GM23338 (cell line): ENCODE data around the gene HSDL1. TPM values are rescaled to one million over a fixed set of nuclear protein-coding genes. Genes with fewer than 3 reads are reported as not detected.

Experiments
- ATAC-seq: fragments of 200-7000 bp; cut with Tn5 transposase; 3 replicates; pipeline ENCODE4 v1.9.1; 2020
- DNase-seq: peaks from one replicate; pipeline ENCODE4 v3.0.0-alpha.2; 2015; ENCODE audit warnings: low spot score
- H2AFZ ChIP-seq: fragments of 200-600 bp; sonication (generic); 2 replicates; pipeline ENCODE4 v1.8.0; 2016; ENCODE audit warnings: antibody characterized with exemption, mild to moderate bottlenecking, moderate library complexity
- H3F3A ChIP-seq: fragments of 200-600 bp; sonication (generic); replicated peaks from 2 replicates; pipeline ENCODE4 v1.8.0; 2017; ENCODE audit warnings: antibody characterized with exemption, mixed run types, low read depth
- H3K27ac ChIP-seq: fragments of 200-600 bp; sonication (generic); 2 replicates; pipeline ENCODE4 v1.6.1; 2016; ENCODE audit warnings: low read depth
- H3K27me3 ChIP-seq: fragments of 200-600 bp; sonication (generic); 2 replicates; pipeline ENCODE4 v1.8.0; 2016; ENCODE audit warnings: mild to moderate bottlenecking, mixed run types, moderate library complexity; ENCODE audit not compliant: insufficient read depth
- H3K36me3 ChIP-seq: fragments of 200-600 bp; sonication (generic); 2 replicates; pipeline ENCODE4 v1.8.0; 2016; ENCODE audit warnings: mild to moderate bottlenecking; ENCODE audit not compliant: insufficient read depth
- H3K4me1 ChIP-seq: fragments of 200-600 bp; sonication (generic); 2 replicates; pipeline ENCODE4 v1.8.0; 2016; ENCODE audit warnings: mild to moderate bottlenecking, moderate library complexity; ENCODE audit not compliant: insufficient read depth
- H3K4me2 ChIP-seq: fragments of 200-600 bp; sonication (generic); 2 replicates; pipeline ENCODE4 v1.7.1; 2017; ENCODE audit warnings: mixed run types
- H3K4me3 ChIP-seq: fragments of 200-600 bp; sonication (generic); 2 replicates; pipeline ENCODE4 v1.6.1; 2016; ENCODE audit warnings: mixed run types
- H3K79me2 ChIP-seq: fragments of 200-600 bp; sonication (generic); replicated peaks from 2 replicates; pipeline ENCODE4 v1.8.0; 2017; ENCODE audit warnings: mild to moderate bottlenecking; ENCODE audit not compliant: insufficient read depth
- H3K9me2 ChIP-seq: fragments of 200-600 bp; sonication (generic); 2 replicates; pipeline ENCODE4 v1.8.0; 2017; ENCODE audit not compliant: insufficient read depth
- H4K20me1 ChIP-seq: fragments of 200-600 bp; sonication (generic); replicated peaks from 2 replicates; pipeline ENCODE4 v1.8.0; 2017; ENCODE audit warnings: mild to moderate bottlenecking; ENCODE audit not compliant: insufficient read depth
- H3K27ac Mint-ChIP-seq: 2 replicates; pipeline ENCODE4 v1.8.0; 2020; ENCODE audit warnings: inconsistent platforms, mild to moderate bottlenecking, moderate library complexity, mixed read lengths
- H3K27me3 Mint-ChIP-seq: 3 replicates; pipeline ENCODE4 v1.8.0; 2022; ENCODE audit warnings: low read depth, mild to moderate bottlenecking, moderate library complexity, mixed read lengths, inconsistent platforms; ENCODE audit not compliant: insufficient read depth, poor library complexity
- H3K36me3 Mint-ChIP-seq: 3 replicates; pipeline ENCODE4 v1.8.0; 2021; ENCODE audit warnings: low read depth, mild to moderate bottlenecking, inconsistent platforms, moderate library complexity, mixed read lengths
- H3K4me1 Mint-ChIP-seq: 3 replicates; pipeline ENCODE4 v1.8.0; 2020; ENCODE audit warnings: mild to moderate bottlenecking, inconsistent platforms, mixed read lengths
- H3K4me3 Mint-ChIP-seq: 3 replicates; pipeline ENCODE4 v1.8.0; 2021; ENCODE audit warnings: moderate library complexity, mild to moderate bottlenecking, inconsistent platforms, mixed read lengths
- H3K9me3 Mint-ChIP-seq: 3 replicates; pipeline ENCODE4 v1.8.0; 2020; ENCODE audit warnings: moderate library complexity, mild to moderate bottlenecking, inconsistent platforms, mixed read lengths
- CREB1 ChIP-seq: fragments of 250-450 bp; sonication (Bioruptor Pico); IDR thresholded peaks from 2 replicates; pipeline ENCODE4 v1.5.0; 2020; ENCODE audit warnings: low read depth, mild to moderate bottlenecking, moderate library complexity
- CTCF ChIP-seq, 2 experiments: fragments of 200-600 bp in 1 of 2; sonication (generic) in 1 of 2; conservative IDR thresholded peaks; 2 replicates each; pipeline versions ENCODE4 v1.5.1 to v1.6.1; 2016 to 2017; ENCODE audit warnings: antibody characterized with exemption in 2 of 2, low read depth in 2 of 2, mild to moderate bottlenecking in 2 of 2, moderate library complexity in 1 of 2
- ETS1 ChIP-seq: IDR thresholded peaks from 2 replicates; pipeline ENCODE4 v1.6.1; 2016; ENCODE audit warnings: antibody characterized with exemption
- JUNB ChIP-seq: IDR thresholded peaks from one replicate; pipeline ENCODE4 v1.6.1; 2016; ENCODE audit warnings: antibody characterized with exemption; ENCODE audit not compliant: unreplicated experiment
- NANOG ChIP-seq: IDR thresholded peaks from 2 replicates; pipeline ENCODE4 v1.6.1; 2016; ENCODE audit warnings: antibody characterized with exemption, borderline replicate concordance
- POLR2AphosphoS5 ChIP-seq: IDR thresholded peaks from 2 replicates; pipeline ENCODE4 v1.6.1; 2016; ENCODE audit warnings: antibody characterized with exemption, low read depth
- ZNF114 ChIP-seq: fragments of 250-450 bp; sonication (Bioruptor Pico); IDR thresholded peaks from 2 replicates; pipeline ENCODE4 v1.5.0; 2020; ENCODE audit warnings: mild to moderate bottlenecking, moderate library complexity
- ZNF331 ChIP-seq: fragments of 250-450 bp; sonication (Bioruptor Pico); IDR thresholded peaks from 2 replicates; pipeline ENCODE4 v1.5.0; 2020; ENCODE audit warnings: low read depth, mild to moderate bottlenecking, moderate library complexity
- ZNF462 ChIP-seq: fragments of 250-450 bp; sonication (Bioruptor Pico); IDR thresholded peaks from 2 replicates; pipeline ENCODE4 v1.5.0; 2020; ENCODE audit warnings: mild to moderate bottlenecking, moderate library complexity
- polyA plus RNA-seq: library from polyadenylated mRNA; unstranded; fragments of >200 nt; fragmentation: Nextera tagmentation; extraction: Ambion mirVana; gene quantifications from 2 replicates; pipeline ENCODE4 v1.2.1, GENCODE V29; 2016
- total RNA-seq: library from RNA; depleted of rRNA; stranded (reverse); fragments of >200 nt; shearing (Covaris generic); gene quantifications from 2 replicates; pipeline ENCODE4 v1.2.3, GENCODE V29; 2014

HSDL1 gene
- total and polyA plus RNA-seq, 2 experiments from 2014 or later, result 16.6 to 46.1 TPM

GRCh38 chr16:84181144-84181915, 36.4 kb upstream of the HSDL1 start:
- Histone ChIP-seq H3F3A (no peaks in the 10 kb centered on the region), H3K9me2 (no peaks in the 10 kb centered on the region), H4K20me1 (0 out of 2 replicates have a peak, but pooled peaks cover 4% of the 10 kb centered on the region), H3K4me1 (0 out of 2 replicates have a peak, but pooled peaks cover 6% of the 10 kb centered on the region), H2AFZ (no peak overlapping the region), H3K27ac (no peak overlapping the region), H3K27me3 (no peaks in the 10 kb centered on the region), H3K79me2 (peaks cover 26% of the 10 kb centered on the region), H3K4me2 (no peak overlapping the region), H3K4me3 (no peak overlapping the region), H3K36me3 (no peaks in the 10 kb centered on the region; the same call in 1 of the 2 replicates)
- H3K4me1 Mint-ChIP-seq, result peaks cover 7% of the 10 kb centered on the region; the same call in 2 of the 3 replicates
- TF ChIP-seq CREB1 (CRISPR knock-in tag), result no peak
- no peak for TF ChIP-seq ZNF114
- no peak for DNase-seq
- no peak overlapping the region for H3K27ac Mint-ChIP-seq
- ATAC-seq, result no peak
- peaks cover 49% of the 10 kb centered on the region for H3K36me3 Mint-ChIP-seq
- H3K4me3 Mint-ChIP-seq, result no peak overlapping the region
- no peaks in the 10 kb centered on the region for H3K9me3 Mint-ChIP-seq
- peaks cover 9% of the 10 kb centered on the region for H3K27me3 Mint-ChIP-seq

GRCh38 chr16:84180519-84181140, 35.7 kb upstream of the HSDL1 start:
- Histone ChIP-seq H3K79me2 (peaks cover 19% of the 10 kb centered on the region), H2AFZ (no peak overlapping the region), H3F3A (no peaks in the 10 kb centered on the region), H3K9me2 (no peaks in the 10 kb centered on the region), H3K4me1 (0 out of 2 replicates have a peak, but pooled peaks cover under 1% of the 10 kb centered on the region), H3K27me3 (no peaks in the 10 kb centered on the region), H3K4me3 (no peak overlapping the region), H3K27ac (no peak overlapping the region), H3K36me3 (no peaks in the 10 kb centered on the region; the same call in 1 of the 2 replicates), H4K20me1 (0 out of 2 replicates have a peak, but pooled peaks cover 4% of the 10 kb centered on the region), H3K4me2 (no peak overlapping the region)
- DNase-seq (no peak), ATAC-seq (no peak)
- Mint-ChIP-seq H3K27me3 (peaks cover 7% of the 10 kb centered on the region), H3K27ac (no peak overlapping the region), H3K36me3 (peaks cover 49% of the 10 kb centered on the region), H3K4me3 (no peak overlapping the region), H3K4me1 (peaks cover 7% of the 10 kb centered on the region; the same call in 2 of the 3 replicates), H3K9me3 (no peaks in the 10 kb centered on the region)
- TF ChIP-seq CTCF (conservative IDR thresholded peaks at IDR 0.05; ENCODE audit: low read depth in 2 of 2) (no peak), ETS1 (no peak), POLR2AphosphoS5 (no peak), JUNB (no peak), ZNF114 (no peak), ZNF462 (CRISPR knock-in tag) (no peak), ZNF331 (CRISPR knock-in tag) (no peak), NANOG (no peak)
